Mucosa of stomach (tissue), 1 donor: ENCODE measurements around the gene RNGTT.
A peak's percentile ranks its signal among the peaks of the same experiment; 100 is the strongest.

Source experiments
- H3K27me3 ChIP-seq: one replicate; pipeline ENCODE4 v1.7.0; 2013; ENCODE audit warnings: mild to moderate bottlenecking, low read length; ENCODE audit not compliant: control insufficient read depth, insufficient read depth
- H3K36me3 ChIP-seq: one replicate; pipeline ENCODE4 v1.7.0; 2013; ENCODE audit warnings: low read length; ENCODE audit not compliant: control insufficient read depth, insufficient read depth
- H3K4me1 ChIP-seq: one replicate; pipeline ENCODE4 v1.7.0; 2013; ENCODE audit warnings: mild to moderate bottlenecking, low read length; ENCODE audit not compliant: control insufficient read depth, insufficient read depth
- H3K4me3 ChIP-seq: one replicate; pipeline ENCODE4 v1.7.0; 2013; ENCODE audit warnings: low read length
- H3K9ac ChIP-seq: one replicate; pipeline ENCODE4 v1.7.0; 2013; ENCODE audit warnings: mild to moderate bottlenecking, low read length, moderate library complexity
- H3K9me3 ChIP-seq: one replicate; pipeline ENCODE4 v1.7.0; 2013; ENCODE audit warnings: mild to moderate bottlenecking, low read length, moderate library complexity; ENCODE audit not compliant: control insufficient read depth
- donor health status: Pancreatic carcinoma.

Gene RNGTT

GRCh38 chr6:88963139-88964090, at the start of gene RNGTT:
RNGTT (minus strand) TSS chr6:88963618; CDS start chr6:88963409, 209 bp downstream.
- H3K36me3 ChIP-seq = no peaks in the 10 kb centered on the region
- H3K9me3 ChIP-seq = no peaks in the 10 kb centered on the region
- peak within 1 kb of the TSS; percentile 94 for H3K4me3 ChIP-seq
- peaks cover 7% of the 10 kb centered on the region for H3K4me1 ChIP-seq
- no peaks in the 10 kb centered on the region for H3K27me3 ChIP-seq
- H3K9ac ChIP-seq = peak within 1 kb of the TSS; percentile 97

- H3K9me3 ChIP-seq = no peaks in the 10 kb centered on the region
- H3K36me3 ChIP-seq = no peaks in the 10 kb centered on the region
- H3K27me3 ChIP-seq = no peaks in the 10 kb centered on the region
- no peaks in the 10 kb centered on the region for H3K4me1 ChIP-seq
- no peak overlapping the region for H3K4me3 ChIP-seq
- no peak overlapping the region for H3K9ac ChIP-seq
Measured at GRCh38 chr6:89011436-89011835, 48.0 kb upstream of the RNGTT start.

GRCh38 chr6:89010825-89011224, 47.4 kb upstream of the RNGTT start:
- no peak overlapping the region for H3K4me3 ChIP-seq
- H3K36me3 ChIP-seq = no peaks in the 10 kb centered on the region
- H3K9me3 ChIP-seq = no peaks in the 10 kb centered on the region
- no peaks in the 10 kb centered on the region for H3K4me1 ChIP-seq
- no peaks in the 10 kb centered on the region for H3K27me3 ChIP-seq
- no peak overlapping the region for H3K9ac ChIP-seq

GRCh38 chr6:89009624-89010059, 46.2 kb upstream of the RNGTT start:
- Histone ChIP-seq H3K9me3 (no peaks in the 10 kb centered on the region), H3K27me3 (no peaks in the 10 kb centered on the region), H3K4me1 (no peaks in the 10 kb centered on the region), H3K36me3 (no peaks in the 10 kb centered on the region), H3K4me3 (no peak overlapping the region), H3K9ac (no peak overlapping the region)

- Histone ChIP-seq H3K4me3 (no peak overlapping the region), H3K36me3 (no peaks in the 10 kb centered on the region)
Measured at GRCh38 chr6:89008815-89009374, 45.5 kb upstream of the RNGTT start.

GRCh38 chr6:89008001-89008814, 44.8 kb upstream of the RNGTT start:
- H3K9ac ChIP-seq = no peak overlapping the region
- no peaks in the 10 kb centered on the region for H3K36me3 ChIP-seq
- no peak overlapping the region for H3K4me3 ChIP-seq
- no peaks in the 10 kb centered on the region for H3K9me3 ChIP-seq
- H3K27me3 ChIP-seq = no peaks in the 10 kb centered on the region
- no peaks in the 10 kb centered on the region for H3K4me1 ChIP-seq

More at GRCh38 chr6:89008815-89009374, 45.5 kb upstream of the RNGTT start:
- Histone ChIP-seq H3K9ac (no peak overlapping the region), H3K9me3 (no peaks in the 10 kb centered on the region), H3K27me3 (no peaks in the 10 kb centered on the region), H3K4me1 (no peaks in the 10 kb centered on the region)

- H3K9me3 ChIP-seq = no peaks in the 10 kb centered on the region
- no peaks in the 10 kb centered on the region for H3K4me1 ChIP-seq
- H3K27me3 ChIP-seq = no peaks in the 10 kb centered on the region
- H3K4me3 ChIP-seq = no peak overlapping the region
- no peak overlapping the region for H3K9ac ChIP-seq
- no peaks in the 10 kb centered on the region for H3K36me3 ChIP-seq
Measured at GRCh38 chr6:89007209-89008000, 44.0 kb upstream of the RNGTT start.

- no peaks in the 10 kb centered on the region for H3K9me3 ChIP-seq
- H3K4me3 ChIP-seq = no peak overlapping the region
- no peaks in the 10 kb centered on the region for H3K27me3 ChIP-seq
- no peak overlapping the region for H3K9ac ChIP-seq
- no peaks in the 10 kb centered on the region for H3K4me1 ChIP-seq
- no peaks in the 10 kb centered on the region for H3K36me3 ChIP-seq
Measured at GRCh38 chr6:89002523-89002922, 39.1 kb upstream of the RNGTT start.

GRCh38 chr6:88997327-88997726, 33.9 kb upstream of the RNGTT start:
- Histone ChIP-seq H3K9ac (no peak overlapping the region), H3K27me3 (no peaks in the 10 kb centered on the region), H3K4me3 (no peak overlapping the region), H3K9me3 (no peaks in the 10 kb centered on the region), H3K36me3 (no peaks in the 10 kb centered on the region), H3K4me1 (no peaks in the 10 kb centered on the region)

- H3K4me1 ChIP-seq = no peaks in the 10 kb centered on the region
- H3K36me3 ChIP-seq = no peaks in the 10 kb centered on the region
- no peaks in the 10 kb centered on the region for H3K27me3 ChIP-seq
- H3K9ac ChIP-seq = no peak overlapping the region
- no peaks in the 10 kb centered on the region for H3K9me3 ChIP-seq
- no peak overlapping the region for H3K4me3 ChIP-seq
Measured at GRCh38 chr6:88992741-88993552, 29.5 kb upstream of the RNGTT start.

- H3K27me3 ChIP-seq = no peaks in the 10 kb centered on the region
- no peaks in the 10 kb centered on the region for H3K9me3 ChIP-seq
- H3K9ac ChIP-seq = no peak overlapping the region
- H3K36me3 ChIP-seq = no peaks in the 10 kb centered on the region
- H3K4me1 ChIP-seq = peaks cover 15% of the 10 kb centered on the region
- no peak overlapping the region for H3K4me3 ChIP-seq
Measured at GRCh38 chr6:88989215-88989614, 25.8 kb upstream of the RNGTT start.
